GM10266 (cell line): ENCODE data around the gene PYHIN1.

Experiments
- DNase-seq: peaks from one replicate; pipeline ENCODE4 v3.0.0; 2012; ENCODE audit errors: extremely low spot score
- CTCF ChIP-seq: IDR thresholded peaks from 2 replicates; pipeline ENCODE4 v1.5.1; 2012; ENCODE audit warnings: mild to moderate bottlenecking, low read depth; ENCODE audit not compliant: control insufficient read depth, insufficient read depth; ENCODE audit errors: missing control alignments

Gene PYHIN1

DNA sequence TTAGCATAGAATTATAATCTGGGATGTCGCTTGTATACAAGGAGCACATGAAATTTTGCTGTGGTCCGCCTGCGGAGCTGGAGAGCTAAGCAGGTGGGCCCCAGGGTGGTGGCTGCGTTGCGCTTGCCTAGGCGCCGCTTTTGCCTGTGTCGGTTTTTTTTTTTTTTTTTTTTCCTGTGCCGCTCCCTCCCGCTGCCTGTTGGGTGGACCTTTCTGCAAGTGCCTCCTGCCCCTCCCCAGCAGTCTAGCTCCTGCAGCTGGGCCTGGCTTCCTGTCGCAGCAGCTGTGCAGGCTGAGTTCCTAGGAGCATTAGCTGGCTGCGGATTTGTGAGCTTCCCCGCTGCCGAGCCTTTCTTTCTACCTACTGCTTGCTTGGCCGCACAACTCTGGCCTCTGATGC, 20.6 kb downstream of the PYHIN1 start:
- no peak for DNase-seq
- no peak for TF ChIP-seq CTCF

DNA sequence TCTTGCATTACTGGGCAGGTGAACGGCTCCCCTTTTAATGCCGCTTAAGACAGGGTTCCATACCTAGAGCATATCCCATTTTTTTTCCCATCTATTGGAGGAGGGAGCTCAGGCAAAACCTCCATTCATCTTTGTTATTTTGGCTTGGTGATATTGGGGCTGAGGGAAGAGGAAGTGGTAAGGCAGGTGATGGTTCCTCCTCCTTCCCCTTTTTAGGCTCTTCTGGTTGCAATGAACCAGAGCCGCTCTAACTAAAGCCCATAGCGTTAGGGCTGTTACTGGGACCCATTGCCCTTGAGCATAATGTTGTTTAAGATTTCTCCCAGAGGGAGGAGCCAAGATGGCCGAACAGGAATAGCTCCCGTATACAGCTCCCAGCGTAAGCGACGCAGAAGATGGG, 21.1 kb downstream of the PYHIN1 start:
- no peak for TF ChIP-seq CTCF
- no peak for DNase-seq

GRCh38 chr1:158961178-158961577, 29.8 kb downstream of the PYHIN1 start:
- no peak for DNase-seq
- no peak for TF ChIP-seq CTCF

GRCh38 chr1:158962983-158963382, 31.6 kb downstream of the PYHIN1 start:
- no peak for TF ChIP-seq CTCF

GRCh38 chr1:158969166-158969565, 37.8 kb downstream of the PYHIN1 start:
- TF ChIP-seq CTCF = no peak
- no peak for DNase-seq

More at GRCh38 chr1:158962983-158963382, 31.6 kb downstream of the PYHIN1 start:
- DNase-seq = no peak

DNA sequence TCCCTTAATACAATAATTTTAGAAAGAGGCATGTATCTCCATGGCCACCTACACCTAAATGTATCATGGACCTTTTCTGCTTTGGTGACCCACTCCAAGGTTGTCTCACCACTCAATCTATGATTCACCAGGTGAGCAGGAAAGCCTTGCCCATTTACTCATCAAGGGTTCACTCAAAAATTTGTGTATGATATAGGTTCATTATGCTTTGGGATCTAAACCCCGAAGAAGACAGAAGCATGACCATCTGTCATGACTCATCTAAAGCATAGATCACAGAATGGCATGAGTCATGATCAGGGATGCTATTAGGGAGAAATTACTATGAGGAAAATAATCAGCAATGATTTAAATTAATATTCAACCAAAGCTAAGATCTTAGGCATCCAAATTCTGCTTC, 38.5 kb downstream of the PYHIN1 start:
- no peak for DNase-seq

GRCh38 chr1:158972841-158973240, 41.5 kb downstream of the PYHIN1 start:
- no peak for TF ChIP-seq CTCF
- no peak for DNase-seq

More for the DNA sequence above, 38.5 kb downstream of the PYHIN1 start:
- no peak for TF ChIP-seq CTCF

- no peak for TF ChIP-seq CTCF
- DNase-seq = no peak
Measured at GRCh38 chr1:158976219-158976618, 44.9 kb downstream of the PYHIN1 start.
